LHCN-M2 (cell line): ENCODE results near the gene UGGT1. TPM values are rescaled to one million over a fixed set of nuclear protein-coding genes. Genes with fewer than 3 reads are reported as not detected.

Source experiments
- DNase-seq: peaks from one replicate; pipeline ENCODE4 v3.0.0-alpha.2; 2012; ENCODE audit warnings: low read depth
- polyA plus RNA-seq: library from polyadenylated mRNA; unstranded; fragments of >200 nt; gene quantifications from one replicate; pipeline ENCODE4 v1.2.1, GENCODE V29; 2012; ENCODE audit warnings: missing spikeins
- total RNA-seq: library from RNA; depleted of rRNA; stranded (reverse); fragments of >200 nt; gene quantifications from 2 replicates; pipeline ENCODE4 v1.2.3, GENCODE V29; 2014; rRNA removed

UGGT1 gene
- total RNA-seq, result 57.2 and 70.5 TPM in 2 replicates
- polyA plus RNA-seq, result 20.4 TPM

DNA sequence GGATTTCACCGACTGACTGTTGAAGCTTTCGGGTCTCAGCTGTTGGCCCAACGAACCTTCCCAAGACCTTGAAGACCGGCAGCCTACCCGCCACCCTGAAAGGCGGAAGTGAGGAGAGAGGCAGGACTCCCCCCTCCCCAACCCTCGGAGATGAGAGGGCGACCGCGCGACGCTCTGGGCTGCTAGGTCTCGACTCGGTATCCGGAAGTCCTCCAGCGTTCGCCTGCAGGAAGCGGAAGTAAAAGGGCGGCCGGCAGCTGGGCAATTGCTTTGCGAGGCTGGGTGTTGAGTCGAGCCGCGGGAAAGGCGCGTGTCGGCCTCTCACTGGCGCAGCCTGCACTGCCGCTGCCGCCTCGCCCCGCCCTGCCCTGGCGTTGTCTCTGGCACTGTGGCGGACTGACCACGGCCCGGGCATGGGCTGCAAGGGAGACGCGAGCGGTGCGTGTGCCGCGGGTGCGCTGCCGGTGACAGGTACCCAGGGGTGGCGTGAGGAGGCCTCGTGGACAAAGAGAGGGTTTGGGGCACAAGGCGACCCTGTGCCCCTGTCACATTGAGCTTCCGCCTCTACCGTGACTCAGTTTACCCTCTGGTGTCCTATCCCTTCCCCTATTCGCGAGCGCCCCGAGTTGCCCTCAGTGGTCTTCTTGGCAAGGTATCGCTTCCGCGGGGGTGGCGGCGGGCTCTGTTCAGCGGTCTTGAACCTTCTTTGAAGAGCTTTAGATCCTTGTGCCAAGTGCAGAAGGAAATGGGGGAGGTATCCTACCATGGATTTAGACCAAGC is at the start of gene UGGT1:
TSS of gene UGGT1 (plus strand) at position 256 of the 781 bp plus-strand sequence. CDS start at position 414, 158 bp downstream.
- peak; percentile 96 for DNase-seq

GRCh38 chr2:128041561-128041960 is 49.4 kb upstream of the UGGT1 start:
- DNase-seq, result no peak

- no peak for DNase-seq
These were observed 48.0 kb upstream of the UGGT1 start for GRCh38 chr2:128043041-128043440.

- DNase-seq, result no peak
These were observed 37.7 kb upstream of the UGGT1 start for GRCh38 chr2:128053331-128053730.

DNA sequence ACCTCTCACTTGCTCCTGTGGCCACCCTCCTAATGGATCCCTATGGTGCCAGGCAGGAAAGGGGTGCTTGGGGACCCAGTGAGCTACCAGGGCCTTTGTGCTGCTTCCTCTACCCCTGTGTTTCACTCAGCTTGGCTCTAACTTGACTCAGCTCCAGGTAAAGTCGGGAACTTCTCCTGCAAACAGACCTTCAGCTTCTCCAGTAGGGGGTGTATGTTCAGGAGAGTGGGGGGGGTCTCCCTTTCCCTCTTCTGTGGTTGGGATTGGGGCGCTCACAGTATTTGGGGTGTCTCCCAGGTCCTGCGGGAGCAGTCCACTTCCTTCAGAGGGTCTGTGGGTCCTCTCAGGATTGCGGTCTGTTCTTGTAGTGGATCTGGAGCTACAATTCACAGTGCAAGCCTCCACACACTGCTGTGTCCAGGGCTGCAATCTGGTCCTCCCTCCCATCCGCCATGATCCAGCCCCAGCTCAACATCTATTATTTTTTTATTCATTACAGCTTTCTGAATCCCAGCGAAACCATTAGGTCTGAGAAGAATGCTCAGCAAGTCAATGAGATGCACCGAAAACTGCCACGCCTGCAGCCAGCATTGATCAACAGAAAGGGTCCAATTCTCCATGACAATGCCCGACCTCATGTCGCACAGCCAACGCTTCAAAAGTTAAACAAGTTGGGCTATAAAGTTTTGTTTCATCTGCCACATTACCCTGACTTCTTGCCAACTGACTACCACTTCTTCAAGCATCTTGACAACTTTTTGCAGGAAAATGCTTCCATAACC is 36.7 kb upstream of the UGGT1 start:
- no peak for DNase-seq

DNA sequence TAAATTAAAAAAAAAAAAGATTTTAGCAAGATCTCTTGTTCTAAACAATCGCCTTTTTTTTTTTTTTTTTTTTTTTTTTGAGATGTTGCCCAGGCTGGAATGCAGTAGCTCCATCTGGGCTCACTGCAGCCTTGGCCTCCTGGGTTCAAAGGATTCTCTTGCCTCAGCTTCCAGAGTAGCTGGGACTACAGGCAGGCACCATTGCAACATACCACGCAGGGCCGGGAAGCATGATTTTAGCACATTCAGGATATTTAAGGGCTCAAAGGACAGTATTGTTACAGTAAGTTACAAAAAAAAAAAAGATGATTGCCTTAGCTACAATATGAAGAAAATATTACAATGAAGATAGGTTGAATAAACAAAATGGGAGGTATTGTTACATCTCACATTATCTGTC is 33.7 kb upstream of the UGGT1 start:
- DNase-seq, result no peak

GRCh38 chr2:128058114-128058513 is 32.9 kb upstream of the UGGT1 start:
- no peak for DNase-seq

DNA sequence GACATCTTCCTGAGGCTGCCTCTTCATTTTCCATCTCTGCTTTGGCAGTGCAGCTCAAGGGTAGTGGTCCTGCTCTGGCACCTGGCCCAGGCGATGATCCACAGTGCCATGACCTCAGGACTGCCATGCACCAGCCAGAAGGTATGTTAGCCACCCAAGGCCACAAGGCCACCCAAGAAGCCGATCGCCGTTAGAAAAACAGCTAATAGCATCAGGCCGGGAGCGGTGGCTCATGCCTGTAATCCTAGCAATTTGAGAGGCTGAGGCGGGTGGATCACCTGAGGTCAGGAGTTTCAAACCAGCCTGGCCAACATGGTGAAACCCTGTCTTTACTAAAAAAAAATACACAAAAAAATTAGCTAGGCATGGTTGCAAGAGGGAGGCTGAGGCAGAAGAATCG is 28.4 kb upstream of the UGGT1 start:
- DNase-seq, result no peak

DNA sequence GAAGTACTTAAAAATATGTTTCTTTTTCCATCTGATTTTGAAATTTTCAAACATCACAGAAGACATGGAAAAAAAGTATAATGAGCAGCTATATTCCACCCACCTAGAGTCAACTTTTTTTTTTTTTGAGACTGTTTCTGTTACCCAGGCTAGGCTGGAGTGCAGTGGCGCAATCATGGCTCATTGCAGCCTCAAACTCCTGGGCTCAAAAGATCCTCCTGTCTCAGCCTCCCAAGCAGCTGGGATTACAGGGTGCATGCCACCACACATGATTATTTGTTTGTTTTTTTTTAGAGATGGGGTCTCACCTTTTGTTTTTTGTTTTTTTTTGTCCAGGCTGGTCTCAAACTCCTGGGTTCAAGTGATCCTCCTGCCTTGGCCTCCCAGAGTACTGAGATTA is 26.6 kb upstream of the UGGT1 start:
- no peak for DNase-seq

GRCh38 chr2:128069769-128070168 is 21.2 kb upstream of the UGGT1 start:
- DNase-seq, result no peak

- DNase-seq, result no peak
These were observed 17.7 kb upstream of the UGGT1 start for GRCh38 chr2:128073278-128073677.

GRCh38 chr2:128076461-128077106 is 14.4 kb upstream of the UGGT1 start:
- DNase-seq, result no peak

GRCh38 chr2:128084757-128085156 is 6.2 kb upstream of the UGGT1 start:
- no peak for DNase-seq

GRCh38 chr2:128086244-128086643 is 4.8 kb upstream of the UGGT1 start:
- DNase-seq, result no peak

- no peak for DNase-seq
These were observed 440 bp upstream of the UGGT1 start for GRCh38 chr2:128090575-128090944.

- no peak for DNase-seq
These were observed 703 bp downstream of the UGGT1 start for GRCh38 chr2:128091726-128092080.

DNA sequence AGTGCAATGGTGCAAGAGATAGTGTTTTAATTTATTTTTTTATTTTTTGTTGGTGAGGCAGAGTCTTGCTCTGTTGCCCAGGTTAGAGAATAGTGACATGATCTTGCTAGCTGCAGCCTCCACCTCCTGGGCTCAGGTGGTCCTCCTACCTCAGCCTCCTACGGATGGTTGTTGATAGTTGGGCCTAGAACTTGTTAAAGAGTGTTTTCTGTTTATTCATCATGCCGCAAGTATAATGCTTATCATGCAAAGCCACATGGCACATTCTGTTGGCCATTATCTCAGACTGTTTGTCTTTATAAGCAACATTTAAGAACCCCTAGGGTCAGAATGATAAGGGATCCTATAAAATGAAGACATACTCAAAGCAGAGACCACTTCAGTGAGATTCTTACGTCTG is 1.7 kb downstream of the UGGT1 start:
- DNase-seq, result no peak

- no peak for DNase-seq
These were observed 2.8 kb downstream of the UGGT1 start for GRCh38 chr2:128093762-128094161.

GRCh38 chr2:128095201-128095600 is 4.2 kb downstream of the UGGT1 start:
- DNase-seq, result no peak

DNA sequence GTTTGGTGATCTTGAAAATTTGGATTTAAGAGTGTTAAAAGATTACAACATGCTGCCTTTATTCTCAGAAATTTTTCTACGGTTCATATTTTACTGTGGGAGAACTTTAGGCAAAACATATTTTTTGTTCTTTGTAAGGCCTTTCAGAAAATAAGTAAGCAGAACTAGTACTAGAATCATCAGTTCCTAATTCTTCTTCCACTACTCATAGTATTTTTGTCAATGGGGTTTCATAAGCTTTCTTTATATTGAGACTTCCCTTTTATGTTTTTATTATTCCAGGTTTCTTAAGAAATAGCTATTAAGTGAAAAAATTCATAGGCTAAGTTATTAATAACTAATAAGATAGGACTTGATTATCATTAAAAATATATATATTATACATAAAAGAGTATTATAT is 12.4 kb downstream of the UGGT1 start:
- no peak for DNase-seq

DNA sequence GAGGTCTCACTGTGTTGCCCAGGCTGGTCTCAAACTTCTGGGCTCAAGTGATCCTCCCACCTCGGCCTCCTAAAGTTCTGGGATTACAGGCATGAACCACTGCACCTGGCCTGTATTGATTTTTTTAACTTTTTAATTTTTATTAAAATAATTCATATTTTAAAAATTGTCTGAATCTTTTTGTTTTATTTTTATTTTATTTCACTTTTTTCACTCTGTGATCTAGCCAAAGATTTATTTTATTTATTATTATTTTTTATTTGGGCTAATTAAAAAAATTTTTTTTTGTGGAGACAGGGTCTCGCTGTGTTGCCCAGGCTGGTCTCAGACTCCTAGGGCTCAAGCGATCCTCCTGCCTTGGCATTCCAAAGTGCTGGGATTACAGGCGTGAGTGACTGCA is 14.1 kb downstream of the UGGT1 start:
- no peak for DNase-seq

DNA sequence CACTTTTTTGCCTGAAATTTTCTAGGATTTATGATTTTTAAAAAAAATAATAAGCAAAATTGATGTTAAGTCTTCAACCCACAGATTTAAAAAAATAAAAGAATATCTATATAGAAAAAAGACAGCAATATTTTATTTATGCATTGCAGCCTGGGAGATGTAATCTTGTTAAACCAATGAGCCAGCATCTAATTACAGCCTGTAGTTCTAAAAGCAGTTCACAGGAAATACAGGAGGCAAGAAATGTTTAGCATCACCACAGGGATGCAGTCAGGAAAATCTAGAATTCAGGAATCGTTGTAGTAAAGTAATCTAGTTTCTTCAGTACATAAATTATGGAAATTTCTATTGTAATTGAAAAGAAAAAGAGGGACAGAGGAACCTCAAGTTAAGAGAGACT is 17.2 kb downstream of the UGGT1 start:
- no peak for DNase-seq

GRCh38 chr2:128109243-128109642 is 18.2 kb downstream of the UGGT1 start:
- DNase-seq, result no peak
